ENCODE data around the gene ELL3. TPM values are rescaled to one million over a fixed set of nuclear protein-coding genes. Genes with fewer than 3 reads are reported as not detected.

The ELL3 gene
- total RNA-seq, 2 experiments from 2014 or later = 3.1 to 4.4 TPM

Small RNA genes lying within 50 kb of the gene (microRNA-seq; reads per million reads assigned to microRNA genes)
- not detected for gene MIR1282

Other genes with a start within 250 kb of the ELL3 start
- 10 to 100 TPM; 42.5 to 48.3 TPM for gene PPIP5K1, start 186.8 kb downstream of the ELL3 start, total RNA-seq
- not detected for gene CKMT1B, start 182.9 kb downstream of the ELL3 start, total RNA-seq
- gene STRC, start 158.2 kb downstream of the ELL3 start, total RNA-seq = under 1 TPM; 0.40 to 0.52 TPM
- gene CATSPER2, start 128.1 kb downstream of the ELL3 start, total RNA-seq = 1 to 10 TPM; 6.0 to 9.1 TPM
- gene CKMT1A, start 83.1 kb downstream of the ELL3 start, total RNA-seq = not detected
- gene PDIA3, start 30.5 kb downstream of the ELL3 start, total RNA-seq = 100 to 1,000 TPM; 306 to 313 TPM
- 1,000 to 10,000 TPM; 1,025 to 1,042 TPM for gene SERF2, start 15.4 kb upstream of the ELL3 start, total RNA-seq
- under 1 TPM; 0.21 to 0.39 TPM for gene SERINC4, start 23.3 kb upstream of the ELL3 start, total RNA-seq
- 10 to 100 TPM; 15.8 to 19.9 TPM for gene HYPK, start 23.6 kb upstream of the ELL3 start, total RNA-seq
- gene MFAP1, start 47.7 kb upstream of the ELL3 start, total RNA-seq = 10 to 100 TPM; 35.8 to 40.1 TPM
- gene WDR76, start 50.0 kb upstream of the ELL3 start, total RNA-seq = 10 to 100 TPM; 87.0 to 88.7 TPM

All from activated CD8-positive, alpha-beta T cell treated with anti-CD3 and anti-CD28 coated beads, Interleukin-2, amount 10 ng/mL, durations not matched to agents 7 days and 5 days (primary cell).